T-cell (primary cell): Measurements from ENCODE around the gene FHIT. TPM values are rescaled to one million over a fixed set of nuclear protein-coding genes. Genes with fewer than 3 reads are reported as not detected.

Experiments used
- ATAC-seq, 4 experiments: fragments of 200-7000 bp in 3 of 4; fragments of 150-1000 bp in 1 of 4; cut with Tn5 transposase; replicated peaks in 1 of 4; 1 replicate in 3 of 4; 2 replicates in 1 of 4; pipeline ENCODE4 v1.10.0; 2021; ENCODE audit warnings: moderate library complexity in 3 of 4, mild to moderate bottlenecking in 2 of 4, moderate number of reproducible peaks in 1 of 4
- CTCF ChIA-PET, 2 donors: fragments of 300-600 bp; sonication (Branson Sonifier 250); formaldehyde crosslinking; loops; one replicate each; lab custom pipeline; 2022; ENCODE audit warnings: antibody characterized with exemption in 2 of 2; lab: Charles Lee
- POLR2A ChIA-PET, 2 donors: fragments of 300-600 bp; sonication (Branson Sonifier 250); formaldehyde crosslinking; loops; one replicate each; lab custom pipeline; 2022; ENCODE audit warnings: antibody characterized with exemption in 2 of 2; lab: Charles Lee
- DNase-seq, 35 experiments: peaks; one replicate each; pipeline versions ENCODE4 v3.0.0 to v3.0.0-alpha.2; 2013 to 2023
- H3K27ac ChIP-seq: one replicate; pipeline ENCODE4 v1.5.1; 2013; ENCODE audit warnings: low read length
- H3K27me3 ChIP-seq, 2 experiments: replicated peaks in 1 of 2; 1 replicate in 1 of 2; 2 replicates in 1 of 2; pipeline versions ENCODE4 v1.6.1 to v1.7.0; 2013; ENCODE audit warnings: low read length in 1 of 2, mixed read lengths in 1 of 2; ENCODE audit not compliant: control insufficient read depth in 2 of 2, insufficient read depth in 2 of 2; ENCODE audit errors: extremely low read depth in 1 of 2
- H3K36me3 ChIP-seq, 2 donors: 1 replicate in 1 of 2; 2 replicates in 1 of 2; pipeline versions ENCODE4 v1.6.1 to v1.7.0; 2013; ENCODE audit warnings: low read length in 1 of 2; ENCODE audit not compliant: control insufficient read depth in 2 of 2, insufficient read depth in 1 of 2; ENCODE audit errors: extremely low read depth in 1 of 2
- H3K4me1 ChIP-seq, 2 experiments: 1 replicate in 1 of 2; 2 replicates in 1 of 2; pipeline versions ENCODE4 v1.6.1 to v1.7.0; 2013; ENCODE audit warnings: low read length in 2 of 2, mixed read lengths in 1 of 2; ENCODE audit not compliant: insufficient read depth in 2 of 2, control insufficient read depth in 1 of 2; ENCODE audit errors: extremely low read depth in 1 of 2
- H3K4me3 ChIP-seq, 2 donors: 1 replicate in 1 of 2; 2 replicates in 1 of 2; pipeline versions ENCODE4 v1.5.1 to v1.7.0; 2013; ENCODE audit warnings: mild to moderate bottlenecking in 2 of 2, low read length in 1 of 2, moderate library complexity in 1 of 2; ENCODE audit not compliant: control insufficient read depth in 1 of 2; ENCODE audit errors: extremely low read depth in 1 of 2
- H3K9me3 ChIP-seq: 2 replicates; pipeline ENCODE4 v1.7.0; 2013
- H3K27ac Mint-ChIP-seq, 2 donors: one replicate each; pipeline ENCODE4 v1.8.0; 2020 to 2021; ENCODE audit warnings: mild to moderate bottlenecking in 2 of 2, mixed read lengths in 2 of 2
- H3K27me3 Mint-ChIP-seq, 2 donors: one replicate each; pipeline ENCODE4 v1.8.0; 2021 to 2022; ENCODE audit warnings: mixed read lengths in 2 of 2
- H3K36me3 Mint-ChIP-seq: one replicate; pipeline ENCODE4 v1.8.0; 2021; ENCODE audit warnings: mixed read lengths
- H3K4me1 Mint-ChIP-seq, 3 donors: one replicate each; pipeline ENCODE4 v1.8.0; 2020 to 2022; ENCODE audit warnings: mixed read lengths in 3 of 3, mild to moderate bottlenecking in 1 of 3
- H3K4me3 Mint-ChIP-seq, 3 donors: one replicate each; pipeline ENCODE4 v1.8.0; 2020 to 2022; ENCODE audit warnings: mild to moderate bottlenecking in 3 of 3, mixed read lengths in 3 of 3, moderate library complexity in 3 of 3
- H3K9me3 Mint-ChIP-seq, 3 donors: one replicate each; pipeline ENCODE4 v1.8.0; 2020 to 2022; ENCODE audit warnings: mixed read lengths in 3 of 3
- WGBS: methylation state at CpG from one replicate; pipeline ENCODE4 v1.1.5; 2013; ENCODE audit warnings: missing lambda C conversion rate; ENCODE audit not compliant: insufficient coverage; 5-methylcytosine and 5-hydroxymethylcytosine counted together
- total RNA-seq, 35 experiments: library from RNA in 6 of 35; stranded (reverse) in 6 of 35; fragments of 120-200 nt in 1 of 35; gene quantifications; one replicate each; pipeline versions ENCODE4 v1.2.1 to v1.2.4 and lab custom pipeline; 2013 to 2026

FHIT gene
- total RNA-seq, 5 donors from 2014 or later (not counting 1 experiment from before 2014, with no cell fraction given): 33.1 to 197 (median 78.3) TPM

GRCh38 chr3:60226912-60227311 lies 1024.3 kb downstream of the FHIT start:
- ATAC-seq (no peak), DNase-seq (no peak)
- POLR2A ChIA-PET: no interaction called here
- Histone ChIP-seq H3K4me1 (no peaks in the 10 kb centered on the region), H3K27me3 (no peaks in the 10 kb centered on the region), H3K4me3 (no peak overlapping the region), H3K9me3 (no peaks in the 10 kb centered on the region), H3K27ac (no peak overlapping the region), H3K36me3 (no peaks in the 10 kb centered on the region)
- no CpG with 5 or more reads among the region's 2 CpGs for WGBS
- Mint-ChIP-seq H3K4me3 (no peak overlapping the region), H3K27me3 (no peaks in the 10 kb centered on the region), H3K9me3 (no peaks in the 10 kb centered on the region), H3K27ac (no peak overlapping the region), H3K36me3 (no peaks in the 10 kb centered on the region), H3K4me1 (peaks cover 0 to 2% (median 0%) of the 10 kb centered on the region in 3 donors)
- CTCF ChIA-PET: no interaction called here

DNA sequence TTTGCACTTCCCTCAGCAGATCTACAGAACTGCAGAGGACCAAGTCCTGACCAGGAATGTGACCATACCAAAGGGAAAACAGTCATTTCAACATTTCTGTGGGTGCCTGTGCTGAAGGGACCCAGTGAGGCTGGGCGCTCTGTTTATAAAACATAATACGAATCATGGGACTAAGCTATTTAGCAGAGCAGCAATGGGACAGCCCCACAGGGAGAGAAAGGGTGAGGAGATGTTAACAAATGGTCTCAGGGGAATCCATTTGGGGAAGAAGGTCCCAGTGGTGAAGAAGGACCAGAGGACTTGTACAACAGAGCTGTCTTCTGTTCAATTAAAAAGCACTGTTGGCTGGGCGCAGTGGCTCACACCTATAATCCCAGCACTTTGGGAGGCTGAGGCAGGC lies 1025.4 kb downstream of the FHIT start:
- ATAC-seq (no peak), DNase-seq (no peak)
- Histone ChIP-seq H3K36me3 (no peaks in the 10 kb centered on the region), H3K4me1 (no peaks in the 10 kb centered on the region), H3K27ac (no peak overlapping the region), H3K4me3 (no peak overlapping the region), H3K27me3 (no peaks in the 10 kb centered on the region), H3K9me3 (no peaks in the 10 kb centered on the region)
- peaks cover 0 to 2% (median 0%) of the 10 kb centered on the region in 3 donors for H3K4me1 Mint-ChIP-seq
- H3K9me3 Mint-ChIP-seq: no peaks in the 10 kb centered on the region
- no peak overlapping the region for H3K4me3 Mint-ChIP-seq
- H3K36me3 Mint-ChIP-seq: no peaks in the 10 kb centered on the region
- POLR2A ChIA-PET: no interaction called here
- H3K27me3 Mint-ChIP-seq: no peaks in the 10 kb centered on the region
- H3K27ac Mint-ChIP-seq: no peak overlapping the region
- 93% methylated on average over 2 of the region's 3 CpGs for WGBS
- CTCF ChIA-PET: no interaction called here

DNA sequence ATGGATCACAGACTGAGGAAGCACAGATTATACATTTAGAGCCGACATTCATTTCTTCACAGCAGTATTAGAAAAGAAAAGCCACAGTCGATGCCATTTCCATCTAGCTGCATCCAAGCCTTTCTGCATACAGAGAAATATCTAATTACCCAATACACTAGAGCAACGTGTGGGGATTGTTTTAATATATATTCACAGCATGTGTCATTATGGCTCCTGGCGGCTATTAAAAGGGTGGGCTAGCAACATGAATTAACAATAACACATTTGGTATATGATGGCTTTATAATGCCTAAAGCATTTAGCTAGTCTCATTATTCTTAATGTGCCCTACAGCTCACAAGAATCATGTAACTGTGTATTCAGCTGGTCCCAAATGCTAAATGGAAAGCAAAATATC lies 1030.5 kb downstream of the FHIT start:
- no peak for ATAC-seq
- peaks cover 0 to 5% (median 0%) of the 10 kb centered on the region in 3 donors for H3K9me3 Mint-ChIP-seq
- peaks cover 0 to 2% (median 0%) of the 10 kb centered on the region in 3 donors for H3K4me1 Mint-ChIP-seq
- H3K27me3 Mint-ChIP-seq: no peaks in the 10 kb centered on the region
- Histone ChIP-seq H3K27ac (no peak overlapping the region), H3K27me3 (no peaks in the 10 kb centered on the region), H3K4me1 (no peaks in the 10 kb centered on the region), H3K36me3 (no peaks in the 10 kb centered on the region), H3K4me3 (no peak overlapping the region), H3K9me3 (no peaks in the 10 kb centered on the region)
- CTCF ChIA-PET: no interaction called here
- POLR2A ChIA-PET: no interaction called here
- 86% methylated on average over 1 of the region's 4 CpGs for WGBS
- no peak overlapping the region for H3K4me3 Mint-ChIP-seq
- H3K27ac Mint-ChIP-seq: no peak overlapping the region
- no peak for DNase-seq
- no peaks in the 10 kb centered on the region for H3K36me3 Mint-ChIP-seq

DNA sequence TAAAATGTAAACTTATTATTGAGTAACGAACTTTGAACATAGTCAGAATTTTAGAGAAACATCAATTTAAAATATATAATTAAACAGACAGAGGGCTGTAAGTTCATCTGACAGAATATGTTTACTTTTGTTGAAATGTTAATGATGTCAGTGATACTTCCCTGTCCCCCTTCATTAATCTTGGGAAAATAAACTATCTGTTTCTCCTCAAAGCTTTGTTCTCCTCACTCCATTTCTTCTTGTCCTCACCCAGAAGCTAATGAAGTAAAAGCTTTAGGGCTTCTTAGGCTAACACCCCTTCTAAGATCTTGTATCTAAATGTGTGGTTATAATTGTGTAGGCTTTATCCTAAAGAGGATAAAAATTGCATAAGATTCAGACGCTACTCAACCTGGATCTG lies 1031.8 kb downstream of the FHIT start:
- no peaks in the 10 kb centered on the region for H3K27me3 Mint-ChIP-seq
- Histone ChIP-seq H3K9me3 (no peaks in the 10 kb centered on the region), H3K36me3 (no peaks in the 10 kb centered on the region), H3K27me3 (no peaks in the 10 kb centered on the region), H3K27ac (no peak overlapping the region), H3K4me1 (no peaks in the 10 kb centered on the region), H3K4me3 (no peak overlapping the region)
- H3K4me3 Mint-ChIP-seq: no peak overlapping the region
- H3K27ac Mint-ChIP-seq: no peak overlapping the region
- H3K36me3 Mint-ChIP-seq: no peaks in the 10 kb centered on the region
- ChIA-PET CTCF (no interaction called here), POLR2A (no interaction called here)
- ATAC-seq: no peak
- no peak for DNase-seq
- H3K9me3 Mint-ChIP-seq: peaks cover 0 to 5% (median 0%) of the 10 kb centered on the region in 3 donors
- H3K4me1 Mint-ChIP-seq: peaks cover 0 to 2% (median 0%) of the 10 kb centered on the region in 3 donors
- WGBS: 71% methylated on average over 1 of the region's 2 CpGs

DNA sequence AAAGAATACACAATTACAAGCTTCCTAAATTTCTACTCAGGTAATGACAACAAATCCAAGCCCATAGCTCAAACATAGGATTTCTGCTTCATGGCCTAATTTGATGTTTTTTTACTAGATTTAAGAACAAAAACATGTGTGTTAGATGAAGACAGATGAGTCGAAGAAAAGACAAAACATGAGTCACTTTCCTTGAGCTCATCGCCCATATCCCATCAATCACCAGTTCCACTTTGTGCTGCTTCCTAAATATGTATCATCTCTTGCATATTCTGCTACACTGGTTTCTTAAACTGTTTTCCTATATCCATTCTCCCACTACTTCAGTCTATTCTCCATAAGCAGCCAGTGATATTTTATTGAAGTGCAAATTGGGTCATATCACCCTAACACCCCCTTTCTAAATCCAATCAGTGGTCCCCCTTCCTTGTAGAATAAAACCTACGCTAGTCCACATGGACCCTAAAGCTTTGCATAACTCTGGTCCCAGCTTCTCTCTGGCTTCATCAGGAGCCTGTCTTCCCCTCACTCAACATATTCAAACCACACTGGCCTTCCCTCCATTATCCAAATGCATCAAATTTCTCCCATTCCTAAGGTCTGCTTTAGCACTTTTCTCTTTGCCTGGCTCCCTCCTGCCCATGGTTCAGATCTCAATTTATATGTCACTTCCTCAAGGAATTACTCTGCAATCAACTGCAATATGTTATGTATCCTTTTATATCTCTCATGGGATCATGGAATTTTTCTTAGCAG lies 1033.9 kb downstream of the FHIT start:
- Mint-ChIP-seq H3K9me3 (peaks cover 0 to 5% (median 0%) of the 10 kb centered on the region in 3 donors), H3K27me3 (no peaks in the 10 kb centered on the region), H3K36me3 (no peaks in the 10 kb centered on the region), H3K4me3 (no peak overlapping the region), H3K27ac (no peak overlapping the region), H3K4me1 (peaks cover 0 to 2% (median 0%) of the 10 kb centered on the region in 3 donors)
- H3K9me3 ChIP-seq: no peaks in the 10 kb centered on the region
- no peaks in the 10 kb centered on the region for H3K27me3 ChIP-seq
- CTCF ChIA-PET: no interaction called here
- no peak overlapping the region for H3K4me3 ChIP-seq
- no peaks in the 10 kb centered on the region for H3K36me3 ChIP-seq
- no peak overlapping the region for H3K27ac ChIP-seq
- H3K4me1 ChIP-seq: no peaks in the 10 kb centered on the region
- DNase-seq (no peak), ATAC-seq (no peak)
- POLR2A ChIA-PET: no interaction called here
- 85% methylated on average over 3 of the region's 3 CpGs for WGBS

- Mint-ChIP-seq H3K4me3 (no peak overlapping the region), H3K36me3 (no peaks in the 10 kb centered on the region), H3K4me1 (peaks cover 0 to 2% (median 0%) of the 10 kb centered on the region in 3 donors), H3K27me3 (no peaks in the 10 kb centered on the region), H3K9me3 (peaks cover 0 to 5% (median 0%) of the 10 kb centered on the region in 3 donors), H3K27ac (no peak overlapping the region)
- H3K27ac ChIP-seq: no peak overlapping the region
- no peaks in the 10 kb centered on the region for H3K27me3 ChIP-seq
- DNase-seq (no peak), ATAC-seq (no peak)
- no peaks in the 10 kb centered on the region for H3K9me3 ChIP-seq
- ChIA-PET CTCF (no interaction called here), POLR2A (no interaction called here)
- no peaks in the 10 kb centered on the region for H3K4me1 ChIP-seq
- WGBS: 83% methylated on average over 1 of the region's 2 CpGs
- no peak overlapping the region for H3K4me3 ChIP-seq
- H3K36me3 ChIP-seq: no peaks in the 10 kb centered on the region
These were observed 1034.7 kb downstream of the FHIT start for GRCh38 chr3:60216462-60217075.
